Glutamatergic neuron (in vitro differentiated cells): Measurements from ENCODE around the gene SLC4A4. TPM values are rescaled to one million over a fixed set of nuclear protein-coding genes. Genes with fewer than 3 reads are reported as not detected.

Experiments
- DNase-seq: peaks from one replicate; pipeline ENCODE4 v3.0.0; 2022
- H3K27ac Mint-ChIP-seq: one replicate; pipeline ENCODE4 v1.8.0; 2020; ENCODE audit warnings: mild to moderate bottlenecking, mixed read lengths, inconsistent platforms; ENCODE audit not compliant: unreplicated experiment
- H3K27me3 Mint-ChIP-seq: one replicate; pipeline ENCODE4 v1.8.0; 2020; ENCODE audit warnings: mild to moderate bottlenecking, moderate library complexity, mixed read lengths, inconsistent platforms; ENCODE audit not compliant: unreplicated experiment
- H3K36me3 Mint-ChIP-seq: one replicate; pipeline ENCODE4 v1.8.0; 2020; ENCODE audit warnings: mild to moderate bottlenecking, mixed read lengths, inconsistent platforms; ENCODE audit not compliant: unreplicated experiment
- H3K4me1 Mint-ChIP-seq: one replicate; pipeline ENCODE4 v1.8.0; 2020; ENCODE audit warnings: mild to moderate bottlenecking, low read depth, mixed read lengths, inconsistent platforms; ENCODE audit not compliant: unreplicated experiment
- H3K4me3 Mint-ChIP-seq: one replicate; pipeline ENCODE4 v1.8.0; 2020; ENCODE audit warnings: mild to moderate bottlenecking, mixed read lengths, inconsistent platforms; ENCODE audit not compliant: unreplicated experiment
- H3K9me3 Mint-ChIP-seq: one replicate; pipeline ENCODE4 v1.8.0; 2020; ENCODE audit warnings: mild to moderate bottlenecking, moderate library complexity, mixed read lengths, inconsistent platforms; ENCODE audit not compliant: unreplicated experiment
- CTCF ChIP-seq: fragments of 200-600 bp; sonication (generic); IDR thresholded peaks from one replicate; pipeline ENCODE4 v1.5.0; 2021; ENCODE audit not compliant: partially characterized antibody, unreplicated experiment
- total RNA-seq: library from RNA; stranded (reverse); fragmentation: NEBNext Ultra II Directional; extraction: Animal tissue kit (Norgen Biotek cat#: 25700); gene quantifications from one replicate; pipeline ENCODE4 v1.2.1, GENCODE V29; 2021; ENCODE audit not compliant: unreplicated experiment

SLC4A4 gene
- total RNA-seq, 1 donor from 2014 or later: 0.86 TPM

- H3K27me3 Mint-ChIP-seq: no peaks in the 10 kb centered on the region
- no peak for TF ChIP-seq CTCF
- H3K9me3 Mint-ChIP-seq: no peaks in the 10 kb centered on the region
- no peaks in the 10 kb centered on the region for H3K4me1 Mint-ChIP-seq
- no peaks in the 10 kb centered on the region for H3K36me3 Mint-ChIP-seq
- H3K4me3 Mint-ChIP-seq: no peak overlapping the region
- no peak for DNase-seq
- H3K27ac Mint-ChIP-seq: no peak overlapping the region
These were observed 245.2 kb downstream of the SLC4A4 start for GRCh38 chr4:71583971-71584370.

GRCh38 chr4:71584585-71584984, 245.8 kb downstream of the SLC4A4 start:
- H3K27me3 Mint-ChIP-seq: no peaks in the 10 kb centered on the region
- no peak for DNase-seq
- H3K9me3 Mint-ChIP-seq: no peaks in the 10 kb centered on the region
- H3K36me3 Mint-ChIP-seq: no peaks in the 10 kb centered on the region
- no peak for TF ChIP-seq CTCF
- H3K27ac Mint-ChIP-seq: no peak overlapping the region
- H3K4me3 Mint-ChIP-seq: no peak overlapping the region
- no peaks in the 10 kb centered on the region for H3K4me1 Mint-ChIP-seq

- no peaks in the 10 kb centered on the region for H3K27me3 Mint-ChIP-seq
- no peak for TF ChIP-seq CTCF
- DNase-seq: no peak
- no peaks in the 10 kb centered on the region for H3K4me1 Mint-ChIP-seq
- no peak overlapping the region for H3K4me3 Mint-ChIP-seq
- no peak overlapping the region for H3K27ac Mint-ChIP-seq
- no peaks in the 10 kb centered on the region for H3K9me3 Mint-ChIP-seq
- H3K36me3 Mint-ChIP-seq: no peaks in the 10 kb centered on the region
These were observed 247.4 kb downstream of the SLC4A4 start for GRCh38 chr4:71586087-71586763.

- H3K4me1 Mint-ChIP-seq: no peaks in the 10 kb centered on the region
- H3K4me3 Mint-ChIP-seq: no peak overlapping the region
- H3K9me3 Mint-ChIP-seq: no peaks in the 10 kb centered on the region
- no peak for DNase-seq
- no peak overlapping the region for H3K27ac Mint-ChIP-seq
- TF ChIP-seq CTCF: no peak
- H3K36me3 Mint-ChIP-seq: no peaks in the 10 kb centered on the region
- no peaks in the 10 kb centered on the region for H3K27me3 Mint-ChIP-seq
These were observed 249.2 kb downstream of the SLC4A4 start for GRCh38 chr4:71587995-71588394.

GRCh38 chr4:71592793-71593192, 254.0 kb downstream of the SLC4A4 start:
- no peak for TF ChIP-seq CTCF
- H3K36me3 Mint-ChIP-seq: no peaks in the 10 kb centered on the region
- no peaks in the 10 kb centered on the region for H3K4me1 Mint-ChIP-seq
- no peak overlapping the region for H3K27ac Mint-ChIP-seq
- H3K9me3 Mint-ChIP-seq: no peaks in the 10 kb centered on the region
- no peak for DNase-seq
- H3K4me3 Mint-ChIP-seq: no peak overlapping the region
- H3K27me3 Mint-ChIP-seq: no peaks in the 10 kb centered on the region
